GM12801 (cell line): Measurements from ENCODE around the gene DIAPH2.

ENCODE experiments used
- TF ChIP-seq, protein P1 (sequence below): IDR thresholded peaks from one replicate; pipeline ENCODE4 v1.5.1; 2011; ENCODE audit warnings: control low read depth; ENCODE audit not compliant: insufficient read length; ENCODE audit errors: extremely low read depth

The DIAPH2 gene

DNA sequence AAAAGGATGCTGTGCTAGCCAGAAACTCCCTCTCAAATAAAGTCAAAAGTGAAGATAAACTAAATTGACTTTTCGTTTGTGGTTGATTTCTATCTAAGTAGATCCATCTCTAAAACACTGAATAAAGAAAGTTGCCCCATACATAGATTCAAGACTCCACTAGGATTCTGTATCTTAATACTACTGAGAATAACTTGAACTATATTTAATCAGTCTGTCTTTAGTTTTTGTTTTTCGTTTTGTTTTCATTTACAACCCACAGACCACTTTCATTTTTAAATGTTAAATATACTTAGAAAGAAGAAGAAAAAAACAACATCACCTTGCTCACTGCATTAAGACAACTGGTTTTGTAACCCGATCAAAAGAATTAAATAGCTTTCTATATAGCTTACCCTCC is 854.1 kb downstream of the DIAPH2 start:
- TF ChIP-seq, protein P1, sequence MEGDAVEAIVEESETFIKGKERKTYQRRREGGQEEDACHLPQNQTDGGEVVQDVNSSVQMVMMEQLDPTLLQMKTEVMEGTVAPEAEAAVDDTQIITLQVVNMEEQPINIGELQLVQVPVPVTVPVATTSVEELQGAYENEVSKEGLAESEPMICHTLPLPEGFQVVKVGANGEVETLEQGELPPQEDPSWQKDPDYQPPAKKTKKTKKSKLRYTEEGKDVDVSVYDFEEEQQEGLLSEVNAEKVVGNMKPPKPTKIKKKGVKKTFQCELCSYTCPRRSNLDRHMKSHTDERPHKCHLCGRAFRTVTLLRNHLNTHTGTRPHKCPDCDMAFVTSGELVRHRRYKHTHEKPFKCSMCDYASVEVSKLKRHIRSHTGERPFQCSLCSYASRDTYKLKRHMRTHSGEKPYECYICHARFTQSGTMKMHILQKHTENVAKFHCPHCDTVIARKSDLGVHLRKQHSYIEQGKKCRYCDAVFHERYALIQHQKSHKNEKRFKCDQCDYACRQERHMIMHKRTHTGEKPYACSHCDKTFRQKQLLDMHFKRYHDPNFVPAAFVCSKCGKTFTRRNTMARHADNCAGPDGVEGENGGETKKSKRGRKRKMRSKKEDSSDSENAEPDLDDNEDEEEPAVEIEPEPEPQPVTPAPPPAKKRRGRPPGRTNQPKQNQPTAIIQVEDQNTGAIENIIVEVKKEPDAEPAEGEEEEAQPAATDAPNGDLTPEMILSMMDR, result no peak

DNA sequence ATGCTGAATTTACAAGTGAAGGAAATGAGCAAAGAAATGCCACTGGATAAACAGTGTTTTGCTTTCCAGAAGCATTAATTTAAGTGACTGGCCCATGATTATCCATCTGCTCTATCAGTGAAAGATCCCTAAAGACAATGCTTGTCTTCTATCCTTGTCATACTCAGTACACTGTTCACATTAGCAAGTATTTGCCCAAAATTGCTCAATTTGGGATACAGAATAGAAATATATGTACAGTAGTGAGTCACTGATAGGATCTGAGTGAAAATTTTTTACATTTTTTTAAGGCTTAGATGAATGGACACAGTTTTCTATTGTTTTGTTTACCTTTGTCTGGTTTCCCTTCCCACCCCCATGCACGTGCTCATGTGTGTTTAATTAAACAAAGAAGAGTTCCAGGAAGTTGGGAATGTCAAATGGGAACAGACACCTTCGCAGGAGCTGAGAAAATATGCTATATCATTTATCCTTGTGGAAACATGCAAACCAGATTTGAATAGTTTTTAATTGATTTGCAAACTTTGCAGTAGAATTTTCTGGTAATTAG is 855.4 kb downstream of the DIAPH2 start:
- TF ChIP-seq, protein P1, result no peak

DNA sequence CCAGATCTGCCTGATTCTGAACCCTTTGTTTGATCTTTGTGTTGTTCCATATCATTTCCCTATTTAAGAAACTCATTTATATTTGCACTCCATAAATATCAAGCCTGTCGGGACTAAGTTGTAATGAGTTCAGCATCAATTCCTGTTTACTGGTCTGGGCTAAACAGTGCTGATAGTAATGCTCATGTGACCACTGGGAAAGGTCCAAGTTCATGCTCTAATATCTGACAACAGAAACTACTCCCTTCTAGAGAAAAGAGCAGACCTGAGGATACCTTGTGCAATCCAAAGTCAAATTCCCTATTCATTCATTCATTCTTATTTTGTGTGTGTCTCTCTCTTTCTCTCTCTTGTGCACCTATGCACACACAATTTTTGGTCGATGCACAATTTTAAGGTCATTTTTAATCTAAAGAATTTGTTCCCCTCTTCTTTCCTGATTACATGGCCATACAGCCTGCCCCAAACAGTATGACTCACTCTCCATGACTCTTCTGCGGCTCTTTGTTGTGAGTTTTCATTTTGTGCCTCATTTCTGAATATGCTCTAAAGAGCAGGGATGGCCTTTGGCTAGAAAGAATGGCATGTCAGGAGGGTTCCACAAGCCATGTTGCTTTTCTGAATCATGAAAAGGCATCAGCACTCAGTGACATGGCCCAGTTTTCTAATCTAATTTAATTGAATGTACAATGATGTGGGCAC is 863.4 kb downstream of the DIAPH2 start:
- TF ChIP-seq, protein P1, result no peak

DNA sequence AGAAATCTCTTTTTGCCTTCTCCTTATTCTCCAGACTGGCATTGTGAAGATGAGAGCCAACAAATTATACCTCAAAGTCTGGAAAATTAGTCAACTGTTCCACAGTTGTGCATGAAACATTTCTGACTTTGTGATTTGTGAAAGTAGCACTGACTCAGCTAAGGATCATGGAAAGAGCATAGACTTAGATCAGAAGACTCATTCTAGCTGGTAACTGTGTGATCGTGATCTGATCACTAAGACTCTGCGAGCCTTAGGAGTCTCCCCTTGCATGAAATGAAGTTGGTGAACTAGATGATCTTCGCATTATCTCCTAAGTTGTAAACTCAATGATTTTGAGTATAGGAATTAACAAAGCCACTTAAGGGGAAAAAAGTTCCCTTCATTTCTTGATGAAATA is 867.2 kb downstream of the DIAPH2 start:
- TF ChIP-seq, protein P1, result no peak

DNA sequence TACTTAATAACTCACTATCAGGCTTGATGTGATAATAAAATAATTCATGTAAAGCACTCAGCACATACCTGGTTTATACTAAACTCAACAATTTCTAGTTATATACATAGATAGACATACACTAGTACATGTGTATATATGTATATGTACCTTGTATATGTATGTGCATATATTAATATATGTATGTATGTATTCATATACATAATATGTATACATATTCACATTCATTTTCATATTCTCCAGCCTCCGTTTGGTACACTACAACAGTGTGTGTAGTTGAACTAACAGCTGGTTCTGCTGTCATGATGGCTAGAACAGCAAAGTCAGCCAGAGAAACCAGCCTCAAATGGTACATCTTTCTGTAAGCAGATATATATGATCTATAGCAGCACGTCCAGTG is 869.2 kb downstream of the DIAPH2 start:
- TF ChIP-seq, protein P1, result no peak

DNA sequence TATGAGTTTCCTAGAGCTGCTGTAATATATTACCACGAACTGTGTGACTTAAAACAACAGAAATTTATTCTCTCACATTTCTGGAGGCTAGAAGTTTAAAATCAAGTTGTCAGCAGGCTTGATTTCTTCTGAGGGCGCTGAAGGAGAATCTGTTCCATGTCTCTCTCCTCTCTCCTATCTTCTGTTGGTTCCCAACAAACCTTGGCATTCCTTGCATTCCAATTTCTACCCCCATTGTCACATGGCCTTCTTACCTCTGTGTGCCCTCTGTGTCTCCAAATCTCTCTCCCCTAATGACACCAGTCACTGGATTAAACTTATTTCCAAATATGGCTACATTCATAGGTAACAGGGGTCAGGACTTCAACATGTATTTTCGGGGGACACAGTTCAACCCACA is 871.7 kb downstream of the DIAPH2 start:
- TF ChIP-seq, protein P1, result no peak

DNA sequence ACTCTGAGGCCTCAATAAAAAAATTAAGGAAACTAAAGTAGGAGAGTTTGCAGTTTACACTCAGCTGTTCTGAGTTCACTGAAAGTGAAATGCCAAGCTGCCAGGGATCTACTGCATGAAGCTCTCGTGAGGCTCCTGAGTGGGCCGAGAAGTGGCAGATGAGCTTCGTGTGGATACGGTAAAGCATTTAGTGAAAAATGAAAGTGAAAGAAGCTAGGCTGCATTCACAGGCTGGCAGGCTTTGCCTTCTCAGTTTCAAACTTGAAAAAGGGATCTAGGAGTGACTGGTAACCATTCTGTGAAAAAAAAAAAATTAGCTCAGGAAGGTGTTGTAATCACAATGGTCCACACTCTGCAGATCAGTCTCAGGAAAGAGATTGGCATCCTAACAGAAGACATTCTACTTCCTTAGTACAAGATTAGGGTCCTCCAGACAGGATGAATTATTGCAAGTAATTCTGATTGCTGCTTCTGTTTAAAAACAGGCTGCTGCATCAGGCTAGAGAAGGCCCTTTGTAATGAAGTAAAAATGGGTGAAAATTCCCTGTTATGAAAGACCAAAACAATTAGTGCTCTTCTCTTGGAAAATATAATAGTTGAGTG is 879.0 kb downstream of the DIAPH2 start:
- TF ChIP-seq, protein P1, result no peak
